HG02884 (cell line): ENCODE data around the gene XKR7.

Experiments
- ATAC-seq: cut with Tn5 transposase; IDR thresholded peaks from one replicate; pipeline ENCODE4 v1.9.1; 2021; ENCODE audit warnings: mild to moderate bottlenecking, moderate library complexity; ENCODE audit not compliant: unreplicated experiment

Gene XKR7

GRCh38 chr20:31939661-31940060 is 28.3 kb upstream of the XKR7 start:
- no peak for ATAC-seq

DNA sequence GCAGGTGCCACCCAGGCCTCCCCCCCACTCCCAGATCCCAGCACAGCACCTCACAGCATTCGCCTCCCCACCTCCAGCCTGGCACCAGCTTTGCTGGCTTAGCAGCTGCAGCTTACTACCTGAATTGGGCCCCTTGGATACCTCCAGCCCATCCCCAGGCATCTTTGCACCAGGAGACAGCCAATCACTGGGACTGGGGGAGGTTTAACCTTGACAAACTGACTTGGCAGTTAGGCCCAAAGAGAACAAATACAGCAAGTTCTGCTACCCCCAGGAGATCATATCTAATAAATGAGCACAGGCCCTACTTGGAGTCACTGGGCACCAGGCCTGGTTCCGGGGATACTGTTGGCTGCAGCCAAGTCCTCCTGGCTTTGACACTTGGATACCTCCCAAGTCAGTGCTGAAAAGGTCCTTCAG is 24.9 kb upstream of the XKR7 start:
- ATAC-seq = no peak

DNA sequence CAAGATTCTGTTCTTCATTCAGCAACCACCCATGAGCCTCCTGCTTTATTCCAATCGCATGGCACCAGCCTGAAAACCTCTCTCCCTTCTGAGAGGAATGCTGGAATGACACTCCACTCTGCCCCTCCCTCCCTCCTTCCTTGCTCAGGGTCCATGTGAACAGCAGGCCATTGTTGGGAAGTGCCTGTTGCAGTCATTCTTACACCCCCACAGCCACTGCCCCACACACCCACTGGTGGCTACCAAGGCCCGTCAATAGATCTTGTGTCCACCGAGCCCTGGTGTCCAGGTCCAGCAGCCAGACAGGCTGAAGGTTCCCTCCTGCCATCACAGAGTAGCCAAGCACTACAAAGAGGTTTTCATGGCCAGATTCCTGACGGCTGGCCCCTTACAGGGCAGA is 22.6 kb upstream of the XKR7 start:
- no peak for ATAC-seq

GRCh38 chr20:31945785-31946184 is 22.2 kb upstream of the XKR7 start:
- ATAC-seq = no peak

GRCh38 chr20:31948008-31948407 is 19.9 kb upstream of the XKR7 start:
- no peak for ATAC-seq

- ATAC-seq = no peak
These were observed 17.9 kb upstream of the XKR7 start for GRCh38 chr20:31949877-31950646.

GRCh38 chr20:31951203-31951529 is 16.8 kb upstream of the XKR7 start:
- ATAC-seq = no peak

DNA sequence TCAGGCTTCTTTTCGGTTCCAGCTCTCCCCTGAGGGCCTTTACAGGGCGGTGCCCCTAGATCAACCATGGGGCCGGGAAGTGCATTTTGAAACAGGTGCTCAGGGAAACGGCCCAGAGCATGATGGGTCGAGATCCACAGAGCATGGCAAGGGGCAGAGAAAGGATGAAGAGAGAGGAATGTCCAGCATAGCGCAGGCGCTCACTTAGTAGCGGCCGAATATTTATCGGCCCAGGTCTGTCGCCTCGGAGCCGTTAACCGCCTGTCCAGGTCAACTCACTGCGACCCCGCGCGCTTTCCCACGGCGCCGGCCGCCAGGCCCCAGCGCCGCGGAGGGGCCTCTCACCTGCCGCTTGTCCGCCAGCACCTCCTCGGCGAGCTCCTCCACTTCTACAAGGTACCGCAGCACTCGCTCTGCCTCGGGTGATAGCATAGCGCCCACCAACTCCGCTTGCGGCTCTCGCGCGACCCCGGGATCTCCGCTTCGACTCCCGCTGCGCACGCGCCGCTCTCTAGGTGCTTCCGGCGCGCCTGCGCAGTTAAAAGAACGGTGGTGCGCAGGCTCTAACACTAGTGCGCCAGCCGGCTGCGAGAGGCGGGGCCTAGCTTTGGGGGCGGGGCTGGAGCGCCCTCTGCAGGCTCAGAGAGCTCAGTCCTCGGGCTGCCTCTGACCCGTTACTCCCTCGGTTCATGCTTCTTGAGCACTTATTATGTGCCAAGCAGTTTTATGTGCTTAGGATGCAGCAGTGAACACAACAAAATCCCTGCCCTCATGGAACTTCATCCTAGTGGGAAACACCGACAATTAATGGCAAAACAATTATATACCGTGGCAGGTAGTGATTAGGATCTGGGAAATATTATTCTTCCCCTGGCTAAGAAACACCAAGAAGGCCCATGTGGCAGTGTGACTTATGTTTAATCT is 16.2 kb upstream of the XKR7 start, which contains the start of gene PDRG1:
TSS of gene PDRG1 (minus strand) at position 517 of the 924 bp plus-strand sequence. CDS start at position 432, 85 bp downstream.
- peak; percentile 90 for ATAC-seq

- no peak for ATAC-seq
These were observed 14.3 kb upstream of the XKR7 start for GRCh38 chr20:31953556-31954148.

DNA sequence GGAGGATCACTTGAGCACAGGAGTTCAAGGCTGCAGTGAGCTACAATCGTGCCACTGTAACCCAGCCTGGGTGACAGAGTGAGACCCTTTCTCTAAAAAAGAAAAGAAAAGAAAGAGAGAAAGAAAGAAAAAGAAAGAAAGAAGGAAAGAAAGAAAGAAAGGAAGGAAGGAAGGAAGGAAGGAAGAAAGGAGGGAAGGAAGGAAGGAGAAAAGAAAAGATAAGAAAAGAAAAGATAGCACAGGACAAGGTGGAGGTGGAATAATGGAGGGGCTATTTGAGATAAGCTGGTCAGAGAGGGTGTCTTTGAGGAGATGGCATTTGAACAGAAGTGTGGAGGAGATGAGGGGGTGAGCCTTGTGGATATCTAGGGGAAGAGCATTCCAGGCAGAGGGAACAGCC is 13.5 kb upstream of the XKR7 start:
- ATAC-seq = no peak

DNA sequence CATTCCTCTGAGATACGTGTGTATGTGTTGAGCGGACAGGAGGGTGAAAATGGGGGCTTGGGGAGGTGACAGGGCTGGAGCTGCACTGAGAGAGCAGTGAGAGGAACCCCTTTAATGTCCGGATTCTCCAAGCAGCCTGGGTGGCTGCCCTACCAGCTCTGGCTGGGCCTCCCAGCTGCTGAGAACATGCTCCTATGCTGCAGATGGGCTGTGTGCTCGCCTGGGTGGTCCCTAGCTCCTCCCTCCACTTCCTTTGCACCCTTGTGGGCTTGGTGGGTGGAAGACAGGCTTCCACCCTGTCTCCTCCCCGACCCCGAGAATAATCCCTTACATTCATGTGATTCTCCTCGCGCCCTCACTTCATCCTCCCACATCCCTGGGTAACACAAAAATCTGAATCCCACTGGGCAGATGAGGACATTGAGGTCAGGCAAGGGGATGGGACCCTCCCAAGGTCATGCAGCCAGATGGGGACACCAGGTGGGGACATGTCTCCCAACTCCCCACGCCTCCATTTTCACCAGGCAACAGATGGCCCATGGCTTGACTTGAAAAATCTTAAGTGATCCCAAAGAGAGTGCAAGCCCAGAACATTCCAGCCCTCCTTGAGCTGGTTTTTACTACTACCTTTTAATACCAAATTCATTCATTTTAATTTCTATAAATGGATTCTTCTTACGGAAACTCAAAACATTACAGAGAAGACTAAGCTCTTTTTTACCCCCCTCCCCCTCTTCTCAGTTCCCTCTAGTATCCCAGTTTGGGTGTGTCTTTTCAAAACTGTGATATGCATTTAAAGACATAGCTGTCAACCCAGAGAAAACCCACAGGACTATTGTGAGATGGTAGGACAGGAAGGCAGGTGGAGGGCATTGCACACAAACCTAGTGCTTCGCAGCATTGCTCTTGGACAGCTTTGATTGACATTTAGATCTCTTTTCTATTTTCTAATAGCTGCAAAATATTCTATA is 11.1 kb upstream of the XKR7 start:
- no peak for ATAC-seq

GRCh38 chr20:31962761-31963160 is 5.2 kb upstream of the XKR7 start:
- no peak for ATAC-seq

DNA sequence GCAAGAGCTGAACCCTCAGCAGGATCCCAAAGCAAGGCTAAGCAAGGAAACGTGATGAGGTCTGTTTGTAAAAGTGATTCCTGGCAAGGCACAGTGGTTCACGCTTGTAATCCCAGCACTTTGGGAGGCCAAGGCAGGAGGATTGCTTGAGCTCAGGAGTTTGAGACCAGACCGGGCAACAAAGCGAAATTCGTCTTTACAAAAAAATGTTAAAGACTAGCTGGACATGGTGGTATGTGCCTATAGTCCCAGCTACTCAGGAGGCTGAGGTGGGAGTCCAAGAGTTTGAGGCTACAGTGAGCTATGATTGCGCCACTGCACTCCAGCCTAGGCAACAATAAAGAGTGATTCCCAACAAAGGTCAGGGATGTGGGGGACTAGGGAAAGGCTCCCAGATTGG is 4.1 kb upstream of the XKR7 start:
- ATAC-seq = no peak

- no peak for ATAC-seq
These were observed 828 bp upstream of the XKR7 start for GRCh38 chr20:31966991-31967655.

GRCh38 chr20:31968291-31969126 is 558 bp downstream of the XKR7 start:
- ATAC-seq = no peak

GRCh38 chr20:31969991-31970390 is 2.0 kb downstream of the XKR7 start:
- ATAC-seq = no peak

DNA sequence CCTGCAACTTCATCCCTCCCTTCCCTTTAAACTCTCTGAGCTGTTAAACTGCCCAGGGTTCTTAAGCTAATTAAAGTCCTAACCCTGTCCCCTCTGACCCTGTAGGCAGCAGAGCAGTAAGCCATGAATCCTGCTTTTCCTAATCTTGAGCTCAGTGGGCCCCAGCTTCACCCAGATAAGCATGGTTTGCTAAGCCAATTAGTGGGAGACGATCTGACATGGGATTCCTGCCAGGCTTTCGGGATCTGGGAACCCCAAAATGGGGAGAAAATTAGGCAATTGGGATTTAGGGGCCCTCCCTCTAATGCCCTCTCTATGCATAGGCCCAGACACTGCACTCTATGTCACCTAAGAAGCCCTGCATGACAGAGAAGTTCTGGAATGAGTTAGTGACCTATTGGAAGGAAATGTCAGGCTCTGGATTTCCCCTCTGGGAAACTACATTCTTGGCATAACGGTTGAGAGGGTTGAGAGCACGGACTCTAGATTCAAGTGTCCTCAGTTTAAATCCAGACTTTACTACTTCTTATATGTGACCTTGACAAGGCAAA is 4.6 kb downstream of the XKR7 start:
- ATAC-seq = no peak

GRCh38 chr20:31974296-31974695 is 6.3 kb downstream of the XKR7 start:
- ATAC-seq = no peak
